B cell (primary cell): ENCODE results near the gene CAMK1D.

Experiments used
- CTCF ChIP-seq: fragments of 200-600 bp; IDR thresholded peaks from one replicate; pipeline ENCODE4 v1.8.0; 2022; ENCODE audit warnings: antibody characterized with exemption, mild to moderate bottlenecking
- EZH2 ChIP-seq: IDR thresholded peaks from 2 replicates; pipeline ENCODE4 v1.6.1; 2012; ENCODE audit warnings: borderline replicate concordance, low read depth, mild to moderate bottlenecking, moderate library complexity, low read length; ENCODE audit not compliant: insufficient read depth, poor library complexity, severe bottlenecking

GRCh38 chr10:12780634-12781601 is 431.6 kb downstream of the CAMK1D start:
- TF ChIP-seq CTCF: no peak
- TF ChIP-seq EZH2: no peak
